Glomerular endothelial cell (primary cell): ENCODE data around the gene ANKAR. TPM values are rescaled to one million over a fixed set of nuclear protein-coding genes. Genes with fewer than 3 reads are reported as not detected.
"Not testable (repeated sequence)": the region's sequence is repeated elsewhere in the genome, so short reads cannot be mapped to it uniquely, and the experiment has no call there.

Experiments used
- DNase-seq: peaks from one replicate; pipeline ENCODE4 v3.0.0-alpha.2; 2011; ENCODE audit warnings: low read depth, low spot score; ENCODE audit errors: extremely low read depth
- total RNA-seq: library from RNA; depleted of rRNA; stranded (reverse); fragments of >200 nt; gene quantifications from 2 replicates; pipeline ENCODE4 v1.2.3, GENCODE V29; 2015

The ANKAR gene
- total RNA-seq, 1 donor from 2014 or later, result 3.3 TPM

GRCh38 chr2:189702071-189702470 is 27.6 kb downstream of the ANKAR start:
- no peak for DNase-seq

- no peak for DNase-seq
Observed at GRCh38 chr2:189709501-189710221, 35.2 kb downstream of the ANKAR start.

- not testable (repeated sequence) for DNase-seq
Observed at GRCh38 chr2:189717593-189717992, 43.1 kb downstream of the ANKAR start.

- DNase-seq, result no peak
Observed at GRCh38 chr2:189719571-189719970, 45.1 kb downstream of the ANKAR start.

- DNase-seq, result no peak
Observed at GRCh38 chr2:189723192-189723591, 48.7 kb downstream of the ANKAR start.

Other genes starting within 250 kb of the ANKAR start
- gene WDR75, start 233.2 kb upstream of the ANKAR start, total RNA-seq, result 33.5 and 36.0 TPM in 2 replicates
- gene SLC40A1, start 93.9 kb upstream of the ANKAR start, total RNA-seq, result 3.0 and 4.8 TPM in 2 replicates
- gene ASNSD1, start 13.2 kb upstream of the ANKAR start, total RNA-seq, result 37.2 and 41.0 TPM in 2 replicates
- gene OSGEPL1, start 88.1 kb downstream of the ANKAR start, total RNA-seq, result 2.4 and 3.7 TPM in 2 replicates
- 47.8 and 70.6 TPM in 2 replicates for gene ORMDL1, start 109.7 kb downstream of the ANKAR start, total RNA-seq
- 10.8 and 19.5 TPM in 2 replicates for gene PMS1, start 109.8 kb downstream of the ANKAR start, total RNA-seq